AG04449 (cell line): ENCODE measurements around the gene CTNNAL1.

Experiments
- CTCF ChIA-PET: fragments of 350-600 bp; formaldehyde crosslinking; extraction: SDS; loops from one replicate; lab custom pipeline; 2021; ENCODE audit warnings: antibody characterized with exemption; lab: Yijun Ruan, JAX
- POLR2A ChIA-PET: fragments of 400-600, 350-600 bp; formaldehyde crosslinking; extraction: SDS; loops from one replicate; lab custom pipeline; 2020; ENCODE audit warnings: antibody characterized with exemption, inconsistent platforms; lab: Yijun Ruan, JAX
- DNase-seq: peaks from one replicate; pipeline ENCODE4 v3.0.0-alpha.2; 2010; ENCODE audit warnings: low read depth, low spot score
- H3K4me3 ChIP-seq: 2 replicates; pipeline ENCODE4 v1.5.1; 2011; ENCODE audit warnings: low read depth, mild to moderate bottlenecking, control low read depth, low read length
- TF ChIP-seq, protein P1 (sequence below): IDR thresholded peaks from one replicate; pipeline ENCODE4 v1.5.1; 2011; ENCODE audit warnings: mild to moderate bottlenecking, moderate library complexity, low read length, control low read depth, inconsistent platforms; ENCODE audit not compliant: insufficient read depth; ENCODE audit errors: missing control alignments

The CTNNAL1 gene

DNA sequence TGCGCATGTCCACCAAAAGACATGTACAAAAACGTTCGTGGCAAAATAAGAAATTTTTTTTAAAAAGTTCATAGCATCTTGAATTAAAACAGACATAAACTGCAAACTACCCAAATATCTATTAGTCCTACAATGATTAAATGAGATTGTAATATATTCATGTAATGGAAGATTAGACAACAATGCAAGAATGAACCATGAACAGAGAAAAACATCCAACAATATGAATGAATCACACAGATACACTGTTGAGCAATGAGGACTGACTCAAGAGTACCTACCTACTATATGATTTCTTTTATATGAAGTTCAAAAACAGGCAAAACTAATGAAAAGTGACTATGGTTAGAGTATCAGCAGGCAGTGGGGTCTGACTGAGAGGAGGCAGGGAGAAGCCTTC lies 17.9 kb upstream of the CTNNAL1 start:
- TF ChIP-seq, protein P1, sequence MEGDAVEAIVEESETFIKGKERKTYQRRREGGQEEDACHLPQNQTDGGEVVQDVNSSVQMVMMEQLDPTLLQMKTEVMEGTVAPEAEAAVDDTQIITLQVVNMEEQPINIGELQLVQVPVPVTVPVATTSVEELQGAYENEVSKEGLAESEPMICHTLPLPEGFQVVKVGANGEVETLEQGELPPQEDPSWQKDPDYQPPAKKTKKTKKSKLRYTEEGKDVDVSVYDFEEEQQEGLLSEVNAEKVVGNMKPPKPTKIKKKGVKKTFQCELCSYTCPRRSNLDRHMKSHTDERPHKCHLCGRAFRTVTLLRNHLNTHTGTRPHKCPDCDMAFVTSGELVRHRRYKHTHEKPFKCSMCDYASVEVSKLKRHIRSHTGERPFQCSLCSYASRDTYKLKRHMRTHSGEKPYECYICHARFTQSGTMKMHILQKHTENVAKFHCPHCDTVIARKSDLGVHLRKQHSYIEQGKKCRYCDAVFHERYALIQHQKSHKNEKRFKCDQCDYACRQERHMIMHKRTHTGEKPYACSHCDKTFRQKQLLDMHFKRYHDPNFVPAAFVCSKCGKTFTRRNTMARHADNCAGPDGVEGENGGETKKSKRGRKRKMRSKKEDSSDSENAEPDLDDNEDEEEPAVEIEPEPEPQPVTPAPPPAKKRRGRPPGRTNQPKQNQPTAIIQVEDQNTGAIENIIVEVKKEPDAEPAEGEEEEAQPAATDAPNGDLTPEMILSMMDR: no peak
- DNase-seq: no peak
- H3K4me3 ChIP-seq: no peak overlapping the region
- POLR2A ChIA-PET: no interaction called here
- CTCF ChIA-PET: no interaction called here

DNA sequence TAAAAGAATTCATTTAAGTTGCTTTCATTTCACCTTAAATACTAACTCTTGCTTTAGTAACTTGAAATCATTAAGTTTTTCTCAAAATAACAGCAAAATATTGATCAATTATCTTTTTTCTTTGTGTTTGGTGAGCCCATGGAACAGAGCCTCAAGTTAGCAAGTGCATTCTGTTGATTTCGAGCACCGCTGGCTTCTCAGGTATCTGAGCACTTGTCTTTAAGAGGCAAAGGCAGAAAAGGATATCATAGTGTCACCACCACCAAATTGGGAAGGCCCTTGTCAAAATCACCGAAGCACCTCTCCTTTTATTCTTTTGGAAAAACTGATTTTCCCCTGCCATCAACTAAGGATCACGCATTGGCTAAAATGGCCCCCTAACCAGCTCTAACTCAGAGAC lies 17.1 kb upstream of the CTNNAL1 start:
- no peak overlapping the region for H3K4me3 ChIP-seq
- CTCF ChIA-PET: no interaction called here
- no peak for DNase-seq
- TF ChIP-seq, protein P1: no peak
- POLR2A ChIA-PET: no interaction called here

DNA sequence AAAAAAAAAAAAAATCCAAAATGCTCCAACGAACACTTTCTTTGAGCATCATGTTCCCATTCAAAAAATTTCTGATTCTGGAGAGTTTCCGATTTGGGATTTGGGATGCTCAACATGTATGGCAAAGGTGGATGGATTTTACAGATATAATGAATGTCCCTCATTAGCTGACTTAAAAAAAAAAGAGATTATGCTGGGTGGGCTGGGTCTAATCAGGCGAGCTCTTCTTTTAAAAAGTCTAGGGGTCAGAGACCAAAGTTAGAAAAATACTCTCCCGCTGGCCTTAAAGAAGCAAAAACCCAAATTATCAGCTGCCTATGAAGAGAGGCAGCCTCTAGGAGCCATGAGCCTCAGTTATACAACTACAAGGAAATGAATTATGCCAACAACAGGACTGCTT lies 15.2 kb upstream of the CTNNAL1 start:
- CTCF ChIA-PET: interaction anchor here (1.7 kb wide), 1 partner anchor 14 kb away, joined by 4 read pairs; no protein-coding TSS in a partner anchor
- POLR2A ChIA-PET: no interaction called here
- TF ChIP-seq, protein P1: no peak
- no peak for DNase-seq
- no peak overlapping the region for H3K4me3 ChIP-seq

DNA sequence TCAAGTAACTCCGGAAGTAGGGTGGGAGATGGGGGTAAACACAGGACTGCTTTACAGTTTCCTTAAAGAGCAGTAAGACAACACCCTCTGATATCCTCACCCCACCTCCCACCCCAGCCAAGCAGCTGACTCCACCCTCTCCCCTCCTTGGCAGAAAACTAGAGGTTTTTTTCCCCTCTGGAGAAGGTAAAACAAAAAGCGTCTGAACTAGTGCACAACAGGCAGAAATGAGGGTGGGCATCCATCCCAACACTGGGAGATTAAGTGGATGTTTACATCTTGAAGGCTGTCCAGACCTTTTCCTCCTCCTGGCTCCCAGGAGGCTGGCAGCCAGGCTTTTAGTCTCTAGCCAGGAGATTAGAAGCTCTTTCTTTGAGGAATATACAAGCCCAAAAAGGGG lies 13.9 kb upstream of the CTNNAL1 start:
- TF ChIP-seq, protein P1: no peak
- ChIA-PET POLR2A (no interaction called here), CTCF (interaction anchor here (0.7 to 1.7 kb wide), 2 partner anchors 13 to 320 kb away, joined by 4 to 5 read pairs; no protein-coding TSS in a partner anchor)
- no peak for DNase-seq
- H3K4me3 ChIP-seq: no peak overlapping the region

DNA sequence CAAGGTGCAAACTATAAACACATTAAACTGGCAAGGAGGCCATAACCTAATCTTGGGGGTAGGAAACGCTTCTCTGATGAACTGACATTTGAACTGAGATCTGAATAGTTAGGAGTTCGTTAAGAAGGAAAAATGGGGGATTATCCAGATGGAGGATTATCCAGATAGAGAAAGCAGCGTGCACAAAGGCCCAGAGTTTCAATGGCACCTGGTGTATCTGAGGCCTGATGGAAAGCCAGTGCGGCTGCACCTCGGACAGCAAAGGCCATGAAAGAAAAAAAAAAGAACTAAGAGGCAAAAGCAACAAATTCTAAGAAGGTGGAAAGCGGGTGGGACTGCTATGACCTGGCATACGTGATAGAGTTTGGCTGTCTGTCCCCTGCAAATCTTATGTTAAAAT lies 13.0 kb upstream of the CTNNAL1 start:
- ChIA-PET CTCF (interaction anchor here (1.0 kb wide), 1 partner anchor 12 kb away, joined by 3 read pairs; no protein-coding TSS in a partner anchor), POLR2A (no interaction called here)
- no peak overlapping the region for H3K4me3 ChIP-seq
- TF ChIP-seq, protein P1: no peak
- no peak for DNase-seq

DNA sequence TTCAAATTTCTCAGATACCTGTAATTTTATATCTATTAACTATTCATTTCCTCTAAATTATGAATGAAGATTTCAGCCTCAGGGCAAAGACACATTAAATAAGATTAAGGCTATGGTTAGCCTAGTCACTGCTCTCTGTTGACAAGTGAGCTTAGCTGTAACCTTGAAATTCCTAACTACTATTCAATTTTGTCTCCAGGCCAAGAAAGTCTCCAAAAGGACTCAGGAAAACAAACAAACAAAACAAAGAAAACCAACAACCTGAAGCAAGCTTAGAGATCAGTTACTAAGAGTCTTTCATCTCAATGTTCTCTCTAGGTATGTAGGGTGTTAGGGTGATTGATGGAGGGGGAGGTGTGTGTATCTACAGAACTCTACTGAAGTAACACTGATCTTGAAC lies 9.6 kb upstream of the CTNNAL1 start:
- no peak for DNase-seq
- no peak overlapping the region for H3K4me3 ChIP-seq
- TF ChIP-seq, protein P1: no peak
- POLR2A ChIA-PET: no interaction called here
- CTCF ChIA-PET: interaction anchor here (0.7 to 1.2 kb wide), 3 partner anchors 11 to 68 kb away, joined by 3 to 4 read pairs (median 3); no protein-coding TSS in a partner anchor
